Measurements from ENCODE around the gene INSYN2A. TPM values are rescaled to one million over a fixed set of nuclear protein-coding genes. Genes with fewer than 3 reads are reported as not detected.
A peak's percentile ranks its signal among the peaks of the same experiment; 100 is the strongest.

The INSYN2A gene
- total RNA-seq, 6 donors from 2014 or later: 0.26 to 2.7 (median 0.69) TPM; not detected in 2

- H3K36me3 ChIP-seq: no peaks in the 10 kb centered on the region
- DNase-seq (no peak), ATAC-seq (ENCODE audit: low FRiP score in 2 of 2) (peak; percentile 16 to 83)
- no peak overlapping the region for H3K4me3 ChIP-seq
- H3K27ac ChIP-seq: no peak overlapping the region
- H3K4me1 ChIP-seq: peaks cover 0 to 14% (median 12%) of the 10 kb centered on the region in 4 donors
- H3K27me3 ChIP-seq: no peaks in the 10 kb centered on the region
- no peaks in the 10 kb centered on the region for H3K9me3 ChIP-seq
- 82 to 86% methylated on average over 9 of the region's 9 CpGs for WGBS, 2 donors
- TF ChIP-seq CTCF (IDR thresholded peaks at IDR 0.05) (no peak), POLR2A (IDR thresholded peaks at IDR 0.05) (no peak), EP300 (IDR thresholded peaks at IDR 0.05) (no peak), POLR2AphosphoS5 (IDR thresholded peaks at IDR 0.05) (no peak)
Observed at GRCh38 chr10:127154831-127155620, 41.4 kb downstream of the INSYN2A start.

- WGBS, 2 donors: 75% methylated on average over 4 of the region's 4 CpGs
- ATAC-seq (ENCODE audit: low FRiP score in 2 of 2): no peak
- Histone ChIP-seq H3K27me3 (no peaks in the 10 kb centered on the region), H3K4me3 (no peak overlapping the region), H3K27ac (no peak overlapping the region), H3K36me3 (no peaks in the 10 kb centered on the region), H3K9me3 (no peaks in the 10 kb centered on the region), H3K4me1 (peaks cover 0 to 14% (median 11%) of the 10 kb centered on the region in 4 donors)
- no peak for DNase-seq
- TF ChIP-seq POLR2A (IDR thresholded peaks at IDR 0.05): no peak
- no peak for TF ChIP-seq EP300 (IDR thresholded peaks at IDR 0.05)
- TF ChIP-seq CTCF (IDR thresholded peaks at IDR 0.05): no peak
- no peak for TF ChIP-seq POLR2AphosphoS5 (IDR thresholded peaks at IDR 0.05)
Observed at GRCh38 chr10:127153181-127153580, 43.2 kb downstream of the INSYN2A start.

GRCh38 chr10:127151981-127152699 is 44.3 kb downstream of the INSYN2A start:
- Histone ChIP-seq H3K27me3 (no peaks in the 10 kb centered on the region), H3K4me3 (no peak overlapping the region), H3K4me1 (peaks cover 0 to 14% (median 9%) of the 10 kb centered on the region in 4 donors), H3K27ac (no peak overlapping the region), H3K9me3 (no peaks in the 10 kb centered on the region), H3K36me3 (no peaks in the 10 kb centered on the region)
- WGBS, 2 donors: 82 to 88% methylated on average over 9 of the region's 9 CpGs
- peak in 1 of 4 donors; percentile 4 for TF ChIP-seq EP300 (IDR thresholded peaks at IDR 0.05)
- TF ChIP-seq POLR2A (IDR thresholded peaks at IDR 0.05): no peak
- ATAC-seq (ENCODE audit: low FRiP score in 2 of 2) (peak; percentile 3 to 93), DNase-seq (peak; percentile 40 to 84)

GRCh38 chr10:127151541-127151940 is 44.9 kb downstream of the INSYN2A start:
- Histone ChIP-seq H3K27ac (no peak overlapping the region), H3K4me1 (peaks cover 0 to 14% (median 9%) of the 10 kb centered on the region in 4 donors), H3K4me3 (no peak overlapping the region), H3K27me3 (no peaks in the 10 kb centered on the region), H3K9me3 (no peaks in the 10 kb centered on the region), H3K36me3 (no peaks in the 10 kb centered on the region)
- ATAC-seq (ENCODE audit: low FRiP score in 2 of 2): no peak
- 90 to 93% methylated on average over 10 of the region's 10 CpGs for WGBS, 2 donors
- no peak for DNase-seq
- no peak for TF ChIP-seq POLR2A (IDR thresholded peaks at IDR 0.05)
- no peak for TF ChIP-seq POLR2AphosphoS5 (IDR thresholded peaks at IDR 0.05)
- TF ChIP-seq EP300 (IDR thresholded peaks at IDR 0.05): no peak
- no peak for TF ChIP-seq CTCF (IDR thresholded peaks at IDR 0.05)

- TF ChIP-seq POLR2A (IDR thresholded peaks at IDR 0.05) (no peak), EP300 (IDR thresholded peaks at IDR 0.05) (no peak), CTCF (IDR thresholded peaks at IDR 0.05) (no peak), POLR2AphosphoS5 (IDR thresholded peaks at IDR 0.05) (no peak)
- DNase-seq: no peak
- WGBS, 2 donors: 91 to 92% methylated on average over 5 of the region's 5 CpGs
- Histone ChIP-seq H3K27me3 (no peaks in the 10 kb centered on the region), H3K4me3 (no peak overlapping the region), H3K27ac (no peak overlapping the region), H3K4me1 (peaks cover 0 to 14% (median 9%) of the 10 kb centered on the region in 4 donors), H3K9me3 (no peaks in the 10 kb centered on the region), H3K36me3 (no peaks in the 10 kb centered on the region)
- ATAC-seq (ENCODE audit: low FRiP score in 2 of 2): no peak
Observed at GRCh38 chr10:127150136-127150535, 46.3 kb downstream of the INSYN2A start.

Measured in upper lobe of left lung (tissue), 6 donors.